SK-N-MC (cell line): ENCODE measurements around the gene ZNF660.

ENCODE experiments used
- EZH2 ChIP-seq: fragments of 200-600 bp; sonication (generic); IDR thresholded peaks from one replicate; pipeline ENCODE4 v1.6.1; 2017; ENCODE audit warnings: antibody characterized with exemption
- POLR2AphosphoS5 ChIP-seq: IDR thresholded peaks from 2 replicates; pipeline ENCODE4 v1.6.1; 2012; ENCODE audit warnings: mild to moderate bottlenecking, low read depth, low read length, borderline replicate concordance

- TF ChIP-seq POLR2AphosphoS5 (no peak), EZH2 (no peak)
Observed at GRCh38 chr3:44628716-44629115, 44.0 kb downstream of the ZNF660 start.
